Thoracic aorta (tissue), 2 donors: ENCODE measurements around the gene EPB41L5. TPM values are rescaled to one million over a fixed set of nuclear protein-coding genes. Genes with fewer than 3 reads are reported as not detected.

ENCODE experiments used
- total RNA-seq, 2 donors: library from RNA; depleted of rRNA; stranded (reverse); fragments of >200 nt; gene quantifications; one replicate each; pipeline versions ENCODE4 v1.1.0 to v1.2.3, GENCODE V29; 2016

EPB41L5 gene
- total RNA-seq, 2 donors from 2014 or later: 15.4 to 18.5 TPM

Other genes starting within 250 kb of the EPB41L5 start
- 10 to 100 TPM; 24.0 to 36.0 TPM for gene TMEM185B, start 210.3 kb downstream of the EPB41L5 start, total RNA-seq
- 10 to 100 TPM; 21.9 to 50.2 TPM for gene RALB, start 239.8 kb downstream of the EPB41L5 start, total RNA-seq